Activated naive CD8-positive, alpha-beta T cell treated with anti-CD3 and anti-CD28 coated beads, Interleukin-2, amount 50 U/mL, for 24 hours (primary cell): ENCODE results near the gene MICAL3.
"Not testable (repeated sequence)": the region's sequence is repeated elsewhere in the genome, so short reads cannot be mapped to it uniquely, and the experiment has no call there.

Experiments used
- ATAC-seq: fragments of 150-1000 bp; cut with Tn5 transposase; one replicate; pipeline ENCODE4 v1.10.0; 2021
- DNase-seq: peaks from one replicate; pipeline ENCODE4 v3.0.0; 2021
- H3K27ac Mint-ChIP-seq: one replicate; pipeline ENCODE4 v1.8.0; 2021; ENCODE audit warnings: mild to moderate bottlenecking, mixed read lengths
- H3K27me3 Mint-ChIP-seq: one replicate; pipeline ENCODE4 v1.8.0; 2021; ENCODE audit warnings: mixed read lengths
- H3K36me3 Mint-ChIP-seq: one replicate; pipeline ENCODE4 v1.8.0; 2021; ENCODE audit warnings: low read depth, mixed read lengths
- H3K4me1 Mint-ChIP-seq: one replicate; pipeline ENCODE4 v1.8.0; 2021; ENCODE audit warnings: mixed read lengths
- H3K4me3 Mint-ChIP-seq: one replicate; pipeline ENCODE4 v1.8.0; 2021; ENCODE audit warnings: mild to moderate bottlenecking, moderate library complexity, mixed read lengths
- H3K9me3 Mint-ChIP-seq: one replicate; pipeline ENCODE4 v1.8.0; 2021; ENCODE audit warnings: mixed read lengths

The MICAL3 gene

GRCh38 chr22:17880468-17880867 is 143.9 kb downstream of the MICAL3 start:
- Mint-ChIP-seq H3K36me3 (peaks cover 19% of the 10 kb centered on the region), H3K4me1 (no peaks in the 10 kb centered on the region), H3K27ac (no peak overlapping the region), H3K9me3 (no peaks in the 10 kb centered on the region), H3K27me3 (no peaks in the 10 kb centered on the region), H3K4me3 (no peak overlapping the region)
- no peak for ATAC-seq
- no peak for DNase-seq

- Mint-ChIP-seq H3K4me1 (no peaks in the 10 kb centered on the region), H3K36me3 (peaks cover 19% of the 10 kb centered on the region), H3K9me3 (no peaks in the 10 kb centered on the region), H3K27ac (no peak overlapping the region), H3K4me3 (no peak overlapping the region), H3K27me3 (no peaks in the 10 kb centered on the region)
- no peak for DNase-seq
- ATAC-seq, result no peak
Measured at GRCh38 chr22:17880020-17880419, 144.3 kb downstream of the MICAL3 start.

- ATAC-seq, result no peak
- Mint-ChIP-seq H3K9me3 (no peaks in the 10 kb centered on the region), H3K27ac (no peak overlapping the region), H3K36me3 (peaks cover 18% of the 10 kb centered on the region), H3K27me3 (no peaks in the 10 kb centered on the region), H3K4me1 (no peaks in the 10 kb centered on the region), H3K4me3 (no peak overlapping the region)
- DNase-seq, result no peak
Measured at GRCh38 chr22:17878941-17879340, 145.4 kb downstream of the MICAL3 start.

GRCh38 chr22:17878186-17878694 is 146.1 kb downstream of the MICAL3 start:
- ATAC-seq (no peak), DNase-seq (no peak)
- Mint-ChIP-seq H3K4me1 (no peaks in the 10 kb centered on the region), H3K9me3 (no peaks in the 10 kb centered on the region), H3K4me3 (no peak overlapping the region), H3K27ac (no peak overlapping the region), H3K36me3 (peaks cover 18% of the 10 kb centered on the region), H3K27me3 (no peaks in the 10 kb centered on the region)

- not testable (repeated sequence) for H3K27me3 Mint-ChIP-seq, H3K9me3 Mint-ChIP-seq, H3K4me3 Mint-ChIP-seq, H3K4me1 Mint-ChIP-seq, H3K27ac Mint-ChIP-seq, ATAC-seq, DNase-seq
- peaks cover 18% of the 10 kb centered on the region for H3K36me3 Mint-ChIP-seq
Measured at GRCh38 chr22:17876878-17877855, 147.2 kb downstream of the MICAL3 start.

- Mint-ChIP-seq H3K27ac (no peak overlapping the region), H3K27me3 (no peaks in the 10 kb centered on the region), H3K4me1 (no peaks in the 10 kb centered on the region), H3K36me3 (peaks cover 20% of the 10 kb centered on the region), H3K9me3 (no peaks in the 10 kb centered on the region), H3K4me3 (no peak overlapping the region)
- no peak for DNase-seq
- peak; percentile 9 for ATAC-seq
Measured at GRCh38 chr22:17876306-17876831, 148.0 kb downstream of the MICAL3 start.

GRCh38 chr22:17875631-17876030 is 148.7 kb downstream of the MICAL3 start:
- Mint-ChIP-seq H3K9me3 (no peaks in the 10 kb centered on the region), H3K27me3 (no peaks in the 10 kb centered on the region), H3K27ac (no peak overlapping the region), H3K4me3 (no peak overlapping the region), H3K4me1 (no peaks in the 10 kb centered on the region), H3K36me3 (peaks cover 18% of the 10 kb centered on the region)
- ATAC-seq, result no peak
- DNase-seq, result no peak

- Mint-ChIP-seq H3K4me3 (no peak overlapping the region), H3K36me3 (peaks cover 17% of the 10 kb centered on the region), H3K4me1 (no peaks in the 10 kb centered on the region), H3K27ac (no peak overlapping the region), H3K27me3 (no peaks in the 10 kb centered on the region), H3K9me3 (no peaks in the 10 kb centered on the region)
- ATAC-seq, result no peak
- DNase-seq, result no peak
Measured at GRCh38 chr22:17875156-17875555, 149.2 kb downstream of the MICAL3 start.

GRCh38 chr22:17874231-17874905 is 150.0 kb downstream of the MICAL3 start:
- H3K27ac Mint-ChIP-seq, result no peak overlapping the region
- no peaks in the 10 kb centered on the region for H3K4me1 Mint-ChIP-seq
- no peak overlapping the region for H3K4me3 Mint-ChIP-seq
- DNase-seq, result no peak
- H3K9me3 Mint-ChIP-seq, result no peaks in the 10 kb centered on the region
- ATAC-seq, result no peak
- H3K36me3 Mint-ChIP-seq, result peaks cover 15% of the 10 kb centered on the region
- H3K27me3 Mint-ChIP-seq, result no peaks in the 10 kb centered on the region

GRCh38 chr22:17873804-17874203 is 150.6 kb downstream of the MICAL3 start:
- Mint-ChIP-seq H3K4me1 (no peaks in the 10 kb centered on the region), H3K27me3 (no peaks in the 10 kb centered on the region), H3K9me3 (no peaks in the 10 kb centered on the region), H3K36me3 (peaks cover 15% of the 10 kb centered on the region), H3K4me3 (no peak overlapping the region), H3K27ac (no peak overlapping the region)
- DNase-seq (no peak), ATAC-seq (no peak)

GRCh38 chr22:17873116-17873515 is 151.2 kb downstream of the MICAL3 start:
- Mint-ChIP-seq H3K9me3 (no peaks in the 10 kb centered on the region), H3K4me1 (no peaks in the 10 kb centered on the region), H3K27ac (no peak overlapping the region), H3K4me3 (no peak overlapping the region), H3K27me3 (no peaks in the 10 kb centered on the region), H3K36me3 (peaks cover 17% of the 10 kb centered on the region)
- DNase-seq (no peak), ATAC-seq (no peak)

GRCh38 chr22:17872471-17872870 is 151.9 kb downstream of the MICAL3 start:
- H3K4me1 Mint-ChIP-seq, result no peaks in the 10 kb centered on the region
- H3K27ac Mint-ChIP-seq, result no peak overlapping the region

GRCh38 chr22:17871726-17872458 is 152.5 kb downstream of the MICAL3 start:
- Mint-ChIP-seq H3K36me3 (peaks cover 17% of the 10 kb centered on the region), H3K27ac (no peak overlapping the region), H3K4me3 (no peak overlapping the region), H3K4me1 (no peaks in the 10 kb centered on the region), H3K27me3 (no peaks in the 10 kb centered on the region), H3K9me3 (no peaks in the 10 kb centered on the region)
- DNase-seq (no peak), ATAC-seq (no peak)

More at GRCh38 chr22:17872471-17872870, 151.9 kb downstream of the MICAL3 start:
- ATAC-seq (no peak), DNase-seq (no peak)
- no peaks in the 10 kb centered on the region for H3K9me3 Mint-ChIP-seq
- no peaks in the 10 kb centered on the region for H3K27me3 Mint-ChIP-seq
- H3K36me3 Mint-ChIP-seq, result peaks cover 17% of the 10 kb centered on the region
- H3K4me3 Mint-ChIP-seq, result no peak overlapping the region

- H3K27me3 Mint-ChIP-seq, result no peaks in the 10 kb centered on the region
- no peak overlapping the region for H3K4me3 Mint-ChIP-seq
- H3K36me3 Mint-ChIP-seq, result peaks cover 19% of the 10 kb centered on the region
- H3K27ac Mint-ChIP-seq, result no peak overlapping the region
- no peaks in the 10 kb centered on the region for H3K4me1 Mint-ChIP-seq
- ATAC-seq (no peak), DNase-seq (no peak)
- H3K9me3 Mint-ChIP-seq, result no peaks in the 10 kb centered on the region
Measured at GRCh38 chr22:17870407-17870806, 154.0 kb downstream of the MICAL3 start.
